Measurements from ENCODE around the gene CST5. TPM values are rescaled to one million over a fixed set of nuclear protein-coding genes. Genes with fewer than 3 reads are reported as not detected.

The CST5 gene
- polyA plus RNA-seq, 1 of the 3 experiments (the other 2 are of a cell fraction) = not detected

GRCh38 chr20:23826541-23827021 is 53.0 kb downstream of the CST5 start, which contains the start of gene CST2:
CST2 (minus strand) TSS chr20:23826729; CDS start chr20:23826660, 69 bp downstream.
- ChIA-PET POLR2A (no interaction called here), CTCF (no interaction called here)
- WGBS (ENCODE audit: low lambda C conversion rate) = 15% methylated on average over 3 of the region's 4 CpGs
- no peak for TF ChIP-seq POLR2AphosphoS5 (IDR thresholded peaks at IDR 0.05; ENCODE audit: low read depth, low read length)
- TF ChIP-seq TAF1 (IDR thresholded peaks at IDR 0.05; ENCODE audit: borderline replicate concordance, low read depth, low read length) = no peak
- TF ChIP-seq FOXJ3 (CRISPR knock-in tag; IDR thresholded peaks at IDR 0.05) = no peak
- no peak for TF ChIP-seq REST (IDR thresholded peaks at IDR 0.05; ENCODE audit: low read depth, low read length)
- TF ChIP-seq GABPA (IDR thresholded peaks at IDR 0.05; ENCODE audit: low read depth) = no peak
- TF ChIP-seq FOXM1 (IDR thresholded peaks at IDR 0.05; ENCODE audit: low read depth) = no peak
- TF ChIP-seq USF1 (IDR thresholded peaks at IDR 0.05; ENCODE audit: borderline replicate concordance, low read depth) = no peak
- no peak for TF ChIP-seq NFIC (IDR thresholded peaks at IDR 0.05; ENCODE audit: borderline replicate concordance)
- Histone ChIP-seq H2AFZ (ENCODE audit: low read depth) (no peak within 1 kb of the TSS), H3K27me3 (ENCODE audit: insufficient read depth) (no peaks in the 10 kb centered on the region), H3K79me2 (ENCODE audit: insufficient read depth) (no peaks in the 10 kb centered on the region), H3K4me1 (ENCODE audit: control insufficient read depth in 1 of 2, insufficient read depth in 2 of 2, low read depth in 1 of 2, low read length in 1 of 2) (no peaks in the 10 kb centered on the region), H4K20me1 (ENCODE audit: insufficient read depth) (no peaks in the 10 kb centered on the region), H3K9ac (no peak within 1 kb of the TSS), H3K36me3 (replicated peaks in 1 of 2; ENCODE audit: control insufficient read depth in 1 of 2, insufficient read depth in 2 of 2, low read length in 1 of 2) (no peaks in the 10 kb centered on the region), H3K27ac (ENCODE audit: low read depth in 2 of 2, low read length in 1 of 2) (no peak within 1 kb of the TSS), H3K9me3 (no peaks in the 10 kb centered on the region), H3K4me2 (no peak within 1 kb of the TSS), H3K9me2 (no peaks in the 10 kb centered on the region), H3K4me3 (ENCODE audit: low read depth in 2 of 2, low read length in 1 of 2) (no peak within 1 kb of the TSS), H3F3A (replicated peaks; ENCODE audit: insufficient read depth) (no peaks in the 10 kb centered on the region)
- DNase-seq = no peak

Other genes starting within 250 kb of the CST5 start
- gene CST3, start 241.8 kb downstream of the CST5 start, polyA plus RNA-seq (2012; rRNA removed) = 328 and 428 TPM in 2 replicates
- not detected in 2 replicates for gene CST4, start 190.7 kb downstream of the CST5 start, polyA plus RNA-seq (2012; rRNA removed)
- not detected in 2 replicates for gene CST1, start 128.8 kb downstream of the CST5 start, polyA plus RNA-seq (2012; rRNA removed)
- gene CST2, start 53.0 kb downstream of the CST5 start, polyA plus RNA-seq (2012; rRNA removed) = not detected in 2 replicates
- gene GGTLC1, start 109.0 kb upstream of the CST5 start, polyA plus RNA-seq (2012; rRNA removed) = not detected in 2 replicates